Endodermal cell (in vitro differentiated cells): Measurements from ENCODE around the gene AMDHD2. TPM values are rescaled to one million over a fixed set of nuclear protein-coding genes. Genes with fewer than 3 reads are reported as not detected.

Experiments
- DNase-seq: peaks from one replicate; pipeline ENCODE4 v3.0.0-alpha.2; 2017
- H3K27ac ChIP-seq: 2 replicates; pipeline ENCODE4 v1.5.1; 2013; ENCODE audit warnings: mild to moderate bottlenecking, low read depth, low read length, moderate library complexity
- H3K27me3 ChIP-seq: 2 replicates; pipeline ENCODE4 v1.6.1; 2013; ENCODE audit warnings: mild to moderate bottlenecking, low read length, moderate library complexity; ENCODE audit not compliant: insufficient read depth, control insufficient read depth, poor library complexity, severe bottlenecking
- H3K36me3 ChIP-seq: 2 replicates; pipeline ENCODE4 v1.7.0; 2013; ENCODE audit warnings: mild to moderate bottlenecking, low read length, moderate library complexity; ENCODE audit not compliant: control insufficient read depth, insufficient read depth
- H3K4me1 ChIP-seq: one replicate; pipeline ENCODE4 v1.7.0; 2013; ENCODE audit warnings: low read length; ENCODE audit not compliant: control insufficient read depth, insufficient read depth
- H3K4me3 ChIP-seq: 2 replicates; pipeline ENCODE4 v1.5.1; 2013; ENCODE audit warnings: mild to moderate bottlenecking, low read length, moderate library complexity
- H3K9ac ChIP-seq: 2 replicates; pipeline ENCODE4 v1.6.1; 2013; ENCODE audit warnings: mild to moderate bottlenecking, low read length, moderate library complexity; ENCODE audit not compliant: poor library complexity, severe bottlenecking; ENCODE audit errors: extremely low read depth
- H3K9me3 ChIP-seq: 2 replicates; pipeline ENCODE4 v1.6.1; 2013; ENCODE audit warnings: mild to moderate bottlenecking, low read length, moderate library complexity; ENCODE audit not compliant: control insufficient read depth
- H3K27ac Mint-ChIP-seq: 2 replicates; pipeline ENCODE4 v1.8.0; 2020; ENCODE audit warnings: mixed read lengths
- H3K27me3 Mint-ChIP-seq: 2 replicates; pipeline ENCODE4 v1.8.0; 2021; ENCODE audit warnings: mild to moderate bottlenecking, mixed read lengths; ENCODE audit not compliant: insufficient read depth
- H3K36me3 Mint-ChIP-seq: 2 replicates; pipeline ENCODE4 v1.8.0; 2020; ENCODE audit warnings: low read depth, mixed read lengths
- H3K4me1 Mint-ChIP-seq: 2 replicates; pipeline ENCODE4 v1.8.0; 2020; ENCODE audit warnings: mixed read lengths
- H3K4me3 Mint-ChIP-seq: 2 replicates; pipeline ENCODE4 v1.8.0; 2020; ENCODE audit warnings: mild to moderate bottlenecking, moderate library complexity, mixed read lengths
- H3K9me3 Mint-ChIP-seq: 2 replicates; pipeline ENCODE4 v1.8.0; 2020; ENCODE audit warnings: mild to moderate bottlenecking, mixed read lengths
- WGBS, 2 experiments: methylation state at CpG; one replicate each; pipeline versions ENCODE4 v1.1.5 to v1.1.7; 2013; ENCODE audit warnings: missing lambda C conversion rate in 2 of 2, mixed read lengths in 1 of 2; ENCODE audit not compliant: insufficient coverage in 1 of 2, insufficient read length in 1 of 2; 5-methylcytosine and 5-hydroxymethylcytosine counted together
- total RNA-seq, 2 donors: library from RNA; stranded (reverse); fragmentation: NEBNext Ultra II Directional in 1 of 2; extraction: Animal tissue kit (Norgen Biotek cat#: 25700) in 1 of 2; gene quantifications; 2 replicates in 1 of 2; 3 replicates in 1 of 2; pipeline ENCODE4 v1.2.1, GENCODE V29; 2021
- TF ChIP-seq, protein P1 (sequence below): fragments of 200-600 bp; sonication (generic); conservative IDR thresholded peaks from 2 replicates; pipeline ENCODE4 v1.5.0; 2021; ENCODE audit warnings: antibody characterized with exemption, mild to moderate bottlenecking

The AMDHD2 gene
- total RNA-seq, 2 donors from 2014 or later: 74.6 to 82.2 TPM

DNA sequence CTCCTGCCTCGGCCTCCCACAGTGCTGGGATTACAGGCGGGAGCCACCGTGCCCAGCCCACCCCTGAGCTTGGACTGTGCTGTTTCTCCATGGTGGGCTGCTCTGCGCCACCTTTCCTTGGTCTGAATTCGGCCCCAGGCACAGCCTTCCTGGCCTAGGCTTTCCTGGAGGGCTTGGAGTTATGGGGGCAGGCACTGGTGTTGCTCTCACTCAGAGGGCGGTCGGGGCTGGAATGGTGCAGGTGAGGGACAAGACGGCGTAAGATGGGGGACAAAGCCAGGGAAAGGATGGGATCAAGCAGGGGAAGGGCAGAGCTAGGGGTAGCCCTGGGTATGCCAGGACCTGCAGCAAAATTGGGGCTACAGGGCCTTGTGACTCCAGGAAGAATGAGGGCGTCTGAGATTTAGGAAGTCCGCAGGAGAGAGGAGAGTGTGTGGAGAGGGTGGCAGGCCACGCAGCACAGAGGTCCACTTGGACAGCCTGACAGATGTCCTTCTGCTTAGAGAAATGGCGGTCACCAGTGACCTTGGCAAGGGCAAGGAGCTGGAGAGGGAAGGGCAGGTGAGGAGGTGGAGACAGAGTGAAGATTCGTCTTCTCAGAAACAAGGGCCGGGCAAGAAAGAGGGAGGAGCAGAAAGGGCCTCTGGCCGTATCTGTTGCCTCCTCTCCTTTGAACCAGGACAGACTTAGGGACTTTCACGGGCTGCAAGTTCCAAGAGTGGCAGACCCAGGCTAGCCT is 8.0 kb upstream of the AMDHD2 start:
- Mint-ChIP-seq H3K4me1 (peaks cover 44% of the 10 kb centered on the region), H3K36me3 (peaks cover 14% of the 10 kb centered on the region), H3K4me3 (peak overlapping the region; percentile 88), H3K27me3 (no peaks in the 10 kb centered on the region), H3K27ac (peak overlapping the region; percentile 87), H3K9me3 (no peaks in the 10 kb centered on the region)
- no peak overlapping the region for H3K4me3 ChIP-seq
- no peaks in the 10 kb centered on the region for H3K27me3 ChIP-seq
- H3K4me1 ChIP-seq: peaks cover 14% of the 10 kb centered on the region
- H3K36me3 ChIP-seq: peaks cover 16% of the 10 kb centered on the region
- no peak overlapping the region for H3K27ac ChIP-seq
- TF ChIP-seq, protein P1, sequence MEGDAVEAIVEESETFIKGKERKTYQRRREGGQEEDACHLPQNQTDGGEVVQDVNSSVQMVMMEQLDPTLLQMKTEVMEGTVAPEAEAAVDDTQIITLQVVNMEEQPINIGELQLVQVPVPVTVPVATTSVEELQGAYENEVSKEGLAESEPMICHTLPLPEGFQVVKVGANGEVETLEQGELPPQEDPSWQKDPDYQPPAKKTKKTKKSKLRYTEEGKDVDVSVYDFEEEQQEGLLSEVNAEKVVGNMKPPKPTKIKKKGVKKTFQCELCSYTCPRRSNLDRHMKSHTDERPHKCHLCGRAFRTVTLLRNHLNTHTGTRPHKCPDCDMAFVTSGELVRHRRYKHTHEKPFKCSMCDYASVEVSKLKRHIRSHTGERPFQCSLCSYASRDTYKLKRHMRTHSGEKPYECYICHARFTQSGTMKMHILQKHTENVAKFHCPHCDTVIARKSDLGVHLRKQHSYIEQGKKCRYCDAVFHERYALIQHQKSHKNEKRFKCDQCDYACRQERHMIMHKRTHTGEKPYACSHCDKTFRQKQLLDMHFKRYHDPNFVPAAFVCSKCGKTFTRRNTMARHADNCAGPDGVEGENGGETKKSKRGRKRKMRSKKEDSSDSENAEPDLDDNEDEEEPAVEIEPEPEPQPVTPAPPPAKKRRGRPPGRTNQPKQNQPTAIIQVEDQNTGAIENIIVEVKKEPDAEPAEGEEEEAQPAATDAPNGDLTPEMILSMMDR: no peak
- no peak for DNase-seq
- 89 to 91% methylated on average over 12 to 17 of the region's 17 CpGs for WGBS, 2 experiments
- no peak overlapping the region for H3K9ac ChIP-seq
- no peaks in the 10 kb centered on the region for H3K9me3 ChIP-seq

DNA sequence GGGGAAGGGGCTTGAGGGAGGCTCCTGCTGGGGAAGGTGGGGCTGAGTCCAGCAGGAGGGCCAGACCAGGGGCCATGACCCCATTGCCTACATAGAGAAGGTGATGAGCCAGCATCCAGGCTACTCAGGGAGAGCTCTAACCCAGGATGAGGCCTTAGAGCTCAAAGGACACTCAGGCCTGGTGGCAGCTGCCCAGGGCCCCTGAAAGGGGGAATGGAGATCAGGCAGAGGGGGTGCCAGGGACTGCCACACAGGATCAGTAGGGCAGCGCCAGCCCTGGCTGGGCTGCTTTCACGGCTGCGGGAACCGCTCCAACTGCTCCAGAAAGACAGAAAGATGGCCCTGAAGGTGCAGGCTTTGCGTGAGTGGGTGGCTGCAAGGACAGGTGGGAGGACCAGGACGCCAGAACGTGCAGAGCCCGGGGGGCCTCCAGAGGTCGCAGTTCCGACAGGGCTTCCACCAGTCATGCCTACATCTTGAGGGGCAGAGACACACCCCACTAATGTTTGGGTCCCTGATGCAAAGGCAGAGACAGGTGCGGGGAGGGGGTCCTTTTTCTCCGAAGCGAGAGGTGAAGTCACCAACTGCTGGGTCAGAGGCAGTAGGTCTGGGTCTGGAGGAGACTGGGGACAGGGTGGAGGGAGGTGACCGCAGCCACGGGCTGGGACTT is 7.3 kb upstream of the AMDHD2 start:
- H3K4me1 ChIP-seq: peaks cover 14% of the 10 kb centered on the region
- Mint-ChIP-seq H3K36me3 (peaks cover 17% of the 10 kb centered on the region), H3K4me1 (peaks cover 44% of the 10 kb centered on the region), H3K4me3 (peak overlapping the region; percentile 88), H3K9me3 (no peaks in the 10 kb centered on the region), H3K27ac (peak overlapping the region; percentile 95), H3K27me3 (no peaks in the 10 kb centered on the region)
- TF ChIP-seq, protein P1: peak; percentile 64
- H3K9ac ChIP-seq: peak overlapping the region; percentile 92
- DNase-seq: peak; percentile 80
- peak overlapping the region; percentile 88 for H3K4me3 ChIP-seq
- H3K27me3 ChIP-seq: no peaks in the 10 kb centered on the region
- peaks cover 16% of the 10 kb centered on the region for H3K36me3 ChIP-seq
- peak overlapping the region; percentile 97 for H3K27ac ChIP-seq
- H3K9me3 ChIP-seq: no peaks in the 10 kb centered on the region
- WGBS, 2 experiments: 51 to 76% methylated on average over 7 to 15 of the region's 15 CpGs

DNA sequence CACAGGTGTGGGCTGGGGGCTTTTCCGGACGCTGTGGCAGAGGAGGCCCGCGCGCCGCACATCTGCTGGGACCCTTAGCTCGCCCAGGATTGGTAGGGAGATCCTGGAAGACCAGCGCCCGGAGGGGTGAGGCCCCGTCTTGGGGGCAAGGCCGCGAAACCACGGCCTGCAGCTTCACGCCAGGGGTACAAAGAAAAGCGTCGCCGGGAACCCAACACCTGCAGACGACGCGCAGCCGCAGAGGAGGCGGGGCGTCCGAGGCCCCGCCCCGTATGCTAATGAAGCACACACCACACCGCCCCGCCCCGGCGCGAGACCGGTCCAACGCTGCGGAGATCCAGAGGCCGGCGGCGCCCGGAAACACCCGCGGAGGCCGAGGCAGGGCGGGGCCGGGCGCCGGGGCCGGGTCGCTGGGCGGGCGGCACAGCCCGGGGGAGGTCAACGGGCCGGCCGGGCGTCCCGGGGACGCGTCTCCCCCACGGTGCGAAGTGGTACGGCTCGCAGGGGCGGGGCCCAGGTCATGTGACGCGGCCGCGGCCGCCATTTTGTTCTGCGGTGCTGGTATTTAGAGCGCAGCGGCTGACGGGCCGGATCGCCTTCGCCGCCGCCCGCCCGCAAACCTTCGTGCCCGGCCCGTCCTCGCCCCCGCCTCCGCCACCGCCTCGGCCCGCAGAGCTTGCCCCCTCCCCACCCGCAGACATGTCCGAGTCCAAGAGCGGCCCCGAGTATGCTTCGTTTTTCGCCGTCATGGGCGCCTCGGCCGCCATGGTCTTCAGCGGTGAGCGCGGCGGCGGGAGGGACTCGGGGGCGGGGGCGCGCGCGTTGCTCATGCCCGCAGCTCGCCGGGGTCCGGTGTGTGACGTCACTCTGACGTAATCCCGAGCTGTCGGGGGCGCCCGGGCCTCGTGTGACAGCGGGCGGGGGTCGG is 6.5 kb upstream of the AMDHD2 start, which contains the start of gene ATP6V0C:
Gene ATP6V0C (plus strand): TSS at position 548 of the 928 bp plus-strand sequence. CDS start 152 bp downstream, at position 700.
- TF ChIP-seq, protein P1: no peak
- 0% methylated on average over 59 to 122 of the region's 122 CpGs for WGBS, 2 experiments
- no peaks in the 10 kb centered on the region for H3K27me3 Mint-ChIP-seq

More for the DNA sequence above, 6.5 kb upstream of the AMDHD2 start, which contains the start of gene ATP6V0C:
- Mint-ChIP-seq H3K9me3 (no peaks in the 10 kb centered on the region), H3K27ac (peak within 1 kb of the TSS; percentile 97), H3K4me1 (peaks cover 44% of the 10 kb centered on the region), H3K4me3 (peak within 1 kb of the TSS; percentile 88), H3K36me3 (peaks cover 17% of the 10 kb centered on the region)
- H3K9me3 ChIP-seq: no peaks in the 10 kb centered on the region
- peak within 1 kb of the TSS; percentile 97 for H3K27ac ChIP-seq
- H3K4me1 ChIP-seq: peaks cover 14% of the 10 kb centered on the region
- H3K9ac ChIP-seq: peak within 1 kb of the TSS; percentile 92
- H3K4me3 ChIP-seq: peak within 1 kb of the TSS; percentile 88
- peak; percentile 97 for DNase-seq
- H3K36me3 ChIP-seq: peaks cover 16% of the 10 kb centered on the region
- H3K27me3 ChIP-seq: no peaks in the 10 kb centered on the region
